ENCODE data around the gene ADARB1. TPM values are rescaled to one million over a fixed set of nuclear protein-coding genes. Genes with fewer than 3 reads are reported as not detected.

Gene ADARB1
- total RNA-seq, 1 experiment from 2014 or later = 31.9 TPM

GRCh38 chr21:45080232-45080631, 5.9 kb downstream of the ADARB1 start:
- Histone ChIP-seq H3K27me3 (replicated peaks; ENCODE audit: insufficient read depth, low read depth, low read length, poor library complexity) (no peaks in the 10 kb centered on the region), H3K4me1 (ENCODE audit: insufficient read depth, low read length, poor library complexity, severe bottlenecking) (peaks cover 11% of the 10 kb centered on the region), H3K4me3 (ENCODE audit: low read depth, low read length, poor library complexity, severe bottlenecking) (no peak overlapping the region), H3K27ac (ENCODE audit: low read depth, low read length, poor library complexity, severe bottlenecking) (no peak overlapping the region), H3K36me3 (ENCODE audit: insufficient read depth, low read length, poor library complexity, severe bottlenecking) (no peaks in the 10 kb centered on the region), H3K9me3 (ENCODE audit: low read depth, low read length, poor library complexity, severe bottlenecking) (no peaks in the 10 kb centered on the region)
- no TSS peak for BruUV-seq (replicated peaks)
- no peak for DNase-seq (ENCODE audit: low spot score)
- ChIA-PET POLR2A (ENCODE audit: low non-redundant PET) (no interaction called here), CTCF (no interaction called here)
- TF ChIP-seq, protein P1, sequence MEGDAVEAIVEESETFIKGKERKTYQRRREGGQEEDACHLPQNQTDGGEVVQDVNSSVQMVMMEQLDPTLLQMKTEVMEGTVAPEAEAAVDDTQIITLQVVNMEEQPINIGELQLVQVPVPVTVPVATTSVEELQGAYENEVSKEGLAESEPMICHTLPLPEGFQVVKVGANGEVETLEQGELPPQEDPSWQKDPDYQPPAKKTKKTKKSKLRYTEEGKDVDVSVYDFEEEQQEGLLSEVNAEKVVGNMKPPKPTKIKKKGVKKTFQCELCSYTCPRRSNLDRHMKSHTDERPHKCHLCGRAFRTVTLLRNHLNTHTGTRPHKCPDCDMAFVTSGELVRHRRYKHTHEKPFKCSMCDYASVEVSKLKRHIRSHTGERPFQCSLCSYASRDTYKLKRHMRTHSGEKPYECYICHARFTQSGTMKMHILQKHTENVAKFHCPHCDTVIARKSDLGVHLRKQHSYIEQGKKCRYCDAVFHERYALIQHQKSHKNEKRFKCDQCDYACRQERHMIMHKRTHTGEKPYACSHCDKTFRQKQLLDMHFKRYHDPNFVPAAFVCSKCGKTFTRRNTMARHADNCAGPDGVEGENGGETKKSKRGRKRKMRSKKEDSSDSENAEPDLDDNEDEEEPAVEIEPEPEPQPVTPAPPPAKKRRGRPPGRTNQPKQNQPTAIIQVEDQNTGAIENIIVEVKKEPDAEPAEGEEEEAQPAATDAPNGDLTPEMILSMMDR (conservative IDR thresholded peaks at IDR 0.05; ENCODE audit: low read depth, low read length) = no peak
- no peak for TF ChIP-seq EZH2 (IDR thresholded peaks at IDR 0.05; ENCODE audit: borderline replicate concordance, low read depth, low read length, poor library complexity, severe bottlenecking)
- intact Hi-C loops (cut with micrococcal nuclease; ENCODE audit: unreplicated experiment) = no loop called here

GRCh38 chr21:45080639-45081414, 6.4 kb downstream of the ADARB1 start:
- Histone ChIP-seq H3K27me3 (replicated peaks; ENCODE audit: insufficient read depth, low read depth, low read length, poor library complexity) (no peaks in the 10 kb centered on the region), H3K4me3 (ENCODE audit: low read depth, low read length, poor library complexity, severe bottlenecking) (no peak overlapping the region), H3K9me3 (ENCODE audit: low read depth, low read length, poor library complexity, severe bottlenecking) (no peaks in the 10 kb centered on the region), H3K36me3 (ENCODE audit: insufficient read depth, low read length, poor library complexity, severe bottlenecking) (no peaks in the 10 kb centered on the region), H3K4me1 (ENCODE audit: insufficient read depth, low read length, poor library complexity, severe bottlenecking) (peaks cover 7% of the 10 kb centered on the region), H3K27ac (ENCODE audit: low read depth, low read length, poor library complexity, severe bottlenecking) (no peak overlapping the region)
- ChIA-PET CTCF (no interaction called here), POLR2A (ENCODE audit: low non-redundant PET) (no interaction called here)
- intact Hi-C loops (cut with micrococcal nuclease; ENCODE audit: unreplicated experiment) = no loop called here
- TF ChIP-seq EZH2 (IDR thresholded peaks at IDR 0.05; ENCODE audit: borderline replicate concordance, low read depth, low read length, poor library complexity, severe bottlenecking) = no peak
- TF ChIP-seq, protein P1 (conservative IDR thresholded peaks at IDR 0.05; ENCODE audit: low read depth, low read length) = no peak
- peak; percentile 17 for DNase-seq (ENCODE audit: low spot score)
- no TSS peak for BruUV-seq (replicated peaks)

- BruUV-seq (replicated peaks) = no TSS peak
- H3K36me3 ChIP-seq (ENCODE audit: insufficient read depth, low read length, poor library complexity, severe bottlenecking) = no peaks in the 10 kb centered on the region
- no peak overlapping the region for H3K4me3 ChIP-seq (ENCODE audit: low read depth, low read length, poor library complexity, severe bottlenecking)
- ChIA-PET CTCF (no interaction called here), POLR2A (ENCODE audit: low non-redundant PET) (no interaction called here)
- no peak for DNase-seq (ENCODE audit: low spot score)
- intact Hi-C loops (cut with micrococcal nuclease; ENCODE audit: unreplicated experiment) = no loop called here
- H3K9me3 ChIP-seq (ENCODE audit: low read depth, low read length, poor library complexity, severe bottlenecking) = no peaks in the 10 kb centered on the region
- H3K27me3 ChIP-seq (replicated peaks; ENCODE audit: insufficient read depth, low read depth, low read length, poor library complexity) = no peaks in the 10 kb centered on the region
- TF ChIP-seq EZH2 (IDR thresholded peaks at IDR 0.05; ENCODE audit: borderline replicate concordance, low read depth, low read length, poor library complexity, severe bottlenecking) = no peak
- TF ChIP-seq, protein P1 (conservative IDR thresholded peaks at IDR 0.05; ENCODE audit: low read depth, low read length) = no peak
- no peak overlapping the region for H3K27ac ChIP-seq (ENCODE audit: low read depth, low read length, poor library complexity, severe bottlenecking)
- H3K4me1 ChIP-seq (ENCODE audit: insufficient read depth, low read length, poor library complexity, severe bottlenecking) = no peaks in the 10 kb centered on the region
Observed at GRCh38 chr21:45081636-45082035, 7.3 kb downstream of the ADARB1 start.
